Muscle layer of colon (tissue), 2 donors: ENCODE measurements around the gene RHBG.

Experiments
- H3K27ac ChIP-seq: one replicate; pipeline ENCODE4 v1.7.0; 2013; ENCODE audit warnings: low read depth, mild to moderate bottlenecking, low read length, moderate library complexity
- H3K27me3 ChIP-seq, 2 donors: one replicate each; pipeline ENCODE4 v1.7.0; 2013; ENCODE audit warnings: low read length in 2 of 2, mild to moderate bottlenecking in 2 of 2; ENCODE audit not compliant: insufficient read depth in 2 of 2, control insufficient read depth in 1 of 2
- H3K36me3 ChIP-seq: one replicate; pipeline ENCODE4 v1.7.0; 2013; ENCODE audit warnings: mild to moderate bottlenecking, low read length; ENCODE audit not compliant: insufficient read depth
- H3K4me1 ChIP-seq: one replicate; pipeline ENCODE4 v1.7.0; 2013; ENCODE audit warnings: mild to moderate bottlenecking, low read length; ENCODE audit not compliant: insufficient read depth
- H3K4me3 ChIP-seq, 2 donors: one replicate each; pipeline ENCODE4 v1.7.0; 2013; ENCODE audit warnings: low read length in 2 of 2, low read depth in 1 of 2, mild to moderate bottlenecking in 1 of 2, moderate library complexity in 1 of 2
- H3K9ac ChIP-seq: one replicate; pipeline ENCODE4 v1.7.0; 2013; ENCODE audit warnings: low read length
- H3K9me3 ChIP-seq: one replicate; pipeline ENCODE4 v1.7.0; 2013; ENCODE audit warnings: mild to moderate bottlenecking, low read length
- donor health status: abdominal sarcoma.
- donor health status: Adenocarcinoma of cecum.

Gene RHBG

GRCh38 chr1:156378557-156378956 lies 9.5 kb downstream of the RHBG start:
- H3K4me1 ChIP-seq, result no peaks in the 10 kb centered on the region
- H3K27me3 ChIP-seq, result no peaks in the 10 kb centered on the region
- no peak overlapping the region for H3K4me3 ChIP-seq
- H3K27ac ChIP-seq, result no peak overlapping the region
- no peaks in the 10 kb centered on the region for H3K9me3 ChIP-seq
- no peak overlapping the region for H3K9ac ChIP-seq
- no peaks in the 10 kb centered on the region for H3K36me3 ChIP-seq

- Histone ChIP-seq H3K4me1 (no peaks in the 10 kb centered on the region), H3K27me3 (no peaks in the 10 kb centered on the region), H3K4me3 (no peak overlapping the region), H3K9ac (no peak overlapping the region), H3K9me3 (no peaks in the 10 kb centered on the region), H3K36me3 (no peaks in the 10 kb centered on the region), H3K27ac (no peak overlapping the region)
Measured at GRCh38 chr1:156379420-156380165, 10.6 kb downstream of the RHBG start.

- peaks cover 0 to 2% of the 10 kb centered on the region in 2 donors for H3K27me3 ChIP-seq
- H3K9me3 ChIP-seq, result no peaks in the 10 kb centered on the region
- no peaks in the 10 kb centered on the region for H3K36me3 ChIP-seq
- no peak overlapping the region for H3K27ac ChIP-seq
- no peaks in the 10 kb centered on the region for H3K4me1 ChIP-seq
- no peak overlapping the region for H3K9ac ChIP-seq
- H3K4me3 ChIP-seq, result no peak overlapping the region
Measured at GRCh38 chr1:156382561-156382960, 13.6 kb downstream of the RHBG start.

- Histone ChIP-seq H3K4me1 (no peaks in the 10 kb centered on the region), H3K9me3 (no peaks in the 10 kb centered on the region), H3K9ac (no peak overlapping the region), H3K27me3 (peaks cover 0 to 7% of the 10 kb centered on the region in 2 donors), H3K4me3 (no peak overlapping the region), H3K36me3 (no peaks in the 10 kb centered on the region), H3K27ac (no peak overlapping the region)
Measured at GRCh38 chr1:156383023-156383422, 14.0 kb downstream of the RHBG start.

- Histone ChIP-seq H3K27me3 (peaks cover 0 to 14% of the 10 kb centered on the region in 2 donors), H3K4me3 (no peak overlapping the region), H3K36me3 (no peaks in the 10 kb centered on the region), H3K27ac (no peak overlapping the region), H3K9me3 (no peaks in the 10 kb centered on the region), H3K4me1 (no peaks in the 10 kb centered on the region), H3K9ac (no peak overlapping the region)
Measured at GRCh38 chr1:156384007-156384406, 15.0 kb downstream of the RHBG start.

- H3K4me3 ChIP-seq, result no peak overlapping the region
- peaks cover 0 to 20% of the 10 kb centered on the region in 2 donors for H3K27me3 ChIP-seq
- H3K4me1 ChIP-seq, result no peaks in the 10 kb centered on the region
- no peak overlapping the region for H3K27ac ChIP-seq
- no peaks in the 10 kb centered on the region for H3K36me3 ChIP-seq
- no peak overlapping the region for H3K9ac ChIP-seq
- H3K9me3 ChIP-seq, result no peaks in the 10 kb centered on the region
Measured at GRCh38 chr1:156384658-156385057, 15.6 kb downstream of the RHBG start.

- Histone ChIP-seq H3K4me1 (no peaks in the 10 kb centered on the region), H3K9ac (no peak overlapping the region), H3K27me3 (peaks cover 0 to 21% of the 10 kb centered on the region in 2 donors)
Measured at GRCh38 chr1:156385534-156386031, 16.6 kb downstream of the RHBG start.

GRCh38 chr1:156386134-156386901 lies 17.3 kb downstream of the RHBG start:
- no peaks in the 10 kb centered on the region for H3K36me3 ChIP-seq
- H3K4me3 ChIP-seq, result no peak overlapping the region
- no peak overlapping the region for H3K27ac ChIP-seq
- no peaks in the 10 kb centered on the region for H3K4me1 ChIP-seq
- peaks cover 0 to 28% of the 10 kb centered on the region in 2 donors for H3K27me3 ChIP-seq
- H3K9me3 ChIP-seq, result no peaks in the 10 kb centered on the region
- H3K9ac ChIP-seq, result no peak overlapping the region

More at GRCh38 chr1:156385534-156386031, 16.6 kb downstream of the RHBG start:
- Histone ChIP-seq H3K4me3 (no peak overlapping the region), H3K9me3 (no peaks in the 10 kb centered on the region), H3K36me3 (no peaks in the 10 kb centered on the region), H3K27ac (no peak overlapping the region)

GRCh38 chr1:156386949-156387869 lies 18.2 kb downstream of the RHBG start:
- no peaks in the 10 kb centered on the region for H3K36me3 ChIP-seq
- no peak overlapping the region for H3K9ac ChIP-seq
- no peak overlapping the region for H3K27ac ChIP-seq
- H3K27me3 ChIP-seq, result peaks cover 0 to 36% of the 10 kb centered on the region in 2 donors
- H3K9me3 ChIP-seq, result no peaks in the 10 kb centered on the region
- H3K4me3 ChIP-seq, result no peak overlapping the region
- H3K4me1 ChIP-seq, result no peaks in the 10 kb centered on the region

- Histone ChIP-seq H3K4me1 (no peaks in the 10 kb centered on the region), H3K27me3 (peaks cover 0 to 39% of the 10 kb centered on the region in 2 donors), H3K9me3 (no peaks in the 10 kb centered on the region), H3K27ac (no peak overlapping the region), H3K4me3 (no peak overlapping the region), H3K9ac (no peak overlapping the region), H3K36me3 (no peaks in the 10 kb centered on the region)
Measured at GRCh38 chr1:156387870-156388173, 18.8 kb downstream of the RHBG start.
